ENCODE data around the gene EVI5L.

The EVI5L gene

GRCh38 chr19:7843521-7843920 is 13.5 kb downstream of the EVI5L start:
- H3K4me3 ChIP-seq (ENCODE audit: low read depth, low read length), result no peak overlapping the region
- H3K27me3 ChIP-seq (ENCODE audit: insufficient read depth, low read depth, severe bottlenecking), result no peaks in the 10 kb centered on the region
- H3K9me3 ChIP-seq (ENCODE audit: severe bottlenecking), result peaks cover 2% of the 10 kb centered on the region
- TF ChIP-seq, protein P1, sequence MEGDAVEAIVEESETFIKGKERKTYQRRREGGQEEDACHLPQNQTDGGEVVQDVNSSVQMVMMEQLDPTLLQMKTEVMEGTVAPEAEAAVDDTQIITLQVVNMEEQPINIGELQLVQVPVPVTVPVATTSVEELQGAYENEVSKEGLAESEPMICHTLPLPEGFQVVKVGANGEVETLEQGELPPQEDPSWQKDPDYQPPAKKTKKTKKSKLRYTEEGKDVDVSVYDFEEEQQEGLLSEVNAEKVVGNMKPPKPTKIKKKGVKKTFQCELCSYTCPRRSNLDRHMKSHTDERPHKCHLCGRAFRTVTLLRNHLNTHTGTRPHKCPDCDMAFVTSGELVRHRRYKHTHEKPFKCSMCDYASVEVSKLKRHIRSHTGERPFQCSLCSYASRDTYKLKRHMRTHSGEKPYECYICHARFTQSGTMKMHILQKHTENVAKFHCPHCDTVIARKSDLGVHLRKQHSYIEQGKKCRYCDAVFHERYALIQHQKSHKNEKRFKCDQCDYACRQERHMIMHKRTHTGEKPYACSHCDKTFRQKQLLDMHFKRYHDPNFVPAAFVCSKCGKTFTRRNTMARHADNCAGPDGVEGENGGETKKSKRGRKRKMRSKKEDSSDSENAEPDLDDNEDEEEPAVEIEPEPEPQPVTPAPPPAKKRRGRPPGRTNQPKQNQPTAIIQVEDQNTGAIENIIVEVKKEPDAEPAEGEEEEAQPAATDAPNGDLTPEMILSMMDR (IDR thresholded peaks at IDR 0.05; ENCODE audit: low read depth, low read length), result no peak
- H3K36me3 ChIP-seq, result no peaks in the 10 kb centered on the region
- H3K27ac ChIP-seq, result no peak overlapping the region
- no peak for DNase-seq

DNA sequence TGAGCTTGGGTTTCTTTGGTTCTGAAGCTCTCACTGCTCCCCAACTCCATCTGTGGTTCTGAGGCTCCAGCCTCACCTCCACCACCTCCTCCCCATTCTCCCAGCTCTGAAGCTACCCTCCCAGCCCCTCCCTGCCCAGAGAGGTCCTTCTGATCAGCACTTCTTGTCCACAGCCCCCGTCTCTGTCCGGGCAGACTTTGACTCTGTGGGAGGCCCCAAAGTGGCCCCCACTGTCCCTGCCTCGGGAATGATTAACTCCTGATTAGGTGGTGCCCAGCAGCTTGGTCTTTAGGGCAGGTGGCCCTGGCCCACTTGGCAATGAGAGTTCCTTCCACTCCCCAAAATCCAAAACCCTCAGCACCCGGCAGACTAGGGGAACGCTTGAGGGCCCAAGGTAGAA is 14.4 kb downstream of the EVI5L start:
- DNase-seq, result no peak
- TF ChIP-seq, protein P1 (IDR thresholded peaks at IDR 0.05; ENCODE audit: low read depth, low read length), result no peak
- H3K36me3 ChIP-seq, result no peaks in the 10 kb centered on the region
- H3K4me3 ChIP-seq (ENCODE audit: low read depth, low read length), result no peak overlapping the region
- no peaks in the 10 kb centered on the region for H3K27me3 ChIP-seq (ENCODE audit: insufficient read depth, low read depth, severe bottlenecking)
- no peak overlapping the region for H3K27ac ChIP-seq
- peaks cover 2% of the 10 kb centered on the region for H3K9me3 ChIP-seq (ENCODE audit: severe bottlenecking)

DNA sequence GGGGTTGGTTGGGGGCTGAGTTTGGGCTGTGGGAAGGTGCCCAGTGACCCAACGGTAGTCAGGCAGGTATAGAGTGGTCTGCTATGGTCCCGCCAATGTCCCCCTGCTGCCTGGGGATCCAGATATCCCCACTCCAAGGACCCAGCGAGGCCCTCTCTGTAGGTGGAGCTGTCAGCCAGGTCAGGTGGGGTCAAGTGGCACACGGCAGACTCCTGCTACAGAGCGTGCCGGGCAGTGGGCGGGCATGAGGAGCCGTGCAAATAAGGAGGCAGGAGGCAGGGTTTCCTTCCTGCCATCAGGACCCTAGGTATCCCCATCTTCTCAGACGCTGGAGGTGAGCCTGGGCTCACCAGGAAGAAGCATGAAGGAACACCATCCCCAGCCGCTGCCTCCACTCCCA is 14.9 kb downstream of the EVI5L start:
- Histone ChIP-seq H3K36me3 (no peaks in the 10 kb centered on the region), H3K27ac (no peak overlapping the region), H3K27me3 (ENCODE audit: insufficient read depth, low read depth, severe bottlenecking) (no peaks in the 10 kb centered on the region), H3K4me3 (ENCODE audit: low read depth, low read length) (no peak overlapping the region), H3K9me3 (ENCODE audit: severe bottlenecking) (peaks cover 2% of the 10 kb centered on the region)
- TF ChIP-seq, protein P1 (IDR thresholded peaks at IDR 0.05; ENCODE audit: low read depth, low read length), result no peak
- DNase-seq, result no peak

GRCh38 chr19:7845390-7846154 is 15.6 kb downstream of the EVI5L start:
- TF ChIP-seq, protein P1 (IDR thresholded peaks at IDR 0.05; ENCODE audit: low read depth, low read length), result no peak
- Histone ChIP-seq H3K27me3 (ENCODE audit: insufficient read depth, low read depth, severe bottlenecking) (no peaks in the 10 kb centered on the region), H3K36me3 (no peaks in the 10 kb centered on the region), H3K27ac (no peak overlapping the region), H3K9me3 (ENCODE audit: severe bottlenecking) (peaks cover 2% of the 10 kb centered on the region), H3K4me3 (ENCODE audit: low read depth, low read length) (no peak overlapping the region)
- DNase-seq, result no peak

- no peak for DNase-seq
- H3K27me3 ChIP-seq (ENCODE audit: insufficient read depth, low read depth, severe bottlenecking), result no peaks in the 10 kb centered on the region
- no peak overlapping the region for H3K27ac ChIP-seq
- TF ChIP-seq, protein P1 (IDR thresholded peaks at IDR 0.05; ENCODE audit: low read depth, low read length), result no peak
- H3K36me3 ChIP-seq, result no peaks in the 10 kb centered on the region
- H3K9me3 ChIP-seq (ENCODE audit: severe bottlenecking), result peaks cover 2% of the 10 kb centered on the region
- no peak overlapping the region for H3K4me3 ChIP-seq (ENCODE audit: low read depth, low read length)
Observed at GRCh38 chr19:7846155-7846646, 16.2 kb downstream of the EVI5L start.

DNA sequence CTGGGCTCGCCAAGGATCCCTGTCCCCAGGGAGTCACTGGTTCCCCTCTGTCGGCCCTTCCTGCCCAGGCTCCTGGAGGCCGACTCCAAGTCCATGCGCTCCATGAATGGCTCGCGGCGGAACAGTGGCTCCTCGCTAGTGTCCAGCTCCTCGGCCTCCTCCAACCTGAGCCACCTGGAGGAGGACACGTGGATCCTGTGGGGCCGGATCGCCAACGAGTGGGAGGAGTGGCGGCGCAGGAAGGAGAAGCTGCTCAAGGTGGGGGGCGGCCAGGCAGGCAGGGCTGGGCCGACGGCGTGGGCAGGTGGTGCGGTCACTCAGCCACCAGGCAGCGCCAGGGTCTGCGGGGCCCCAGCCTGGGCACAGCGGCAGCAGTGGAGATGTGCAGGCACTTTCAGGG is 17.6 kb downstream of the EVI5L start:
- no peak for DNase-seq
- no peaks in the 10 kb centered on the region for H3K36me3 ChIP-seq
- TF ChIP-seq, protein P1 (IDR thresholded peaks at IDR 0.05; ENCODE audit: low read depth, low read length), result no peak
- H3K27me3 ChIP-seq (ENCODE audit: insufficient read depth, low read depth, severe bottlenecking), result no peaks in the 10 kb centered on the region
- H3K27ac ChIP-seq, result no peak overlapping the region
- H3K9me3 ChIP-seq (ENCODE audit: severe bottlenecking), result no peaks in the 10 kb centered on the region
- H3K4me3 ChIP-seq (ENCODE audit: low read depth, low read length), result no peak overlapping the region

All from WERI-Rb-1 (cell line).